ENCODE results near the gene BTBD2. TPM values are rescaled to one million over a fixed set of nuclear protein-coding genes. Genes with fewer than 3 reads are reported as not detected.

BTBD2 gene
- total and polyA plus RNA-seq, 2 of the 8 experiments (the other 6 are each of a cell fraction or from before 2014, with no cell fraction given), result 91.7 to 92.3 TPM

DNA sequence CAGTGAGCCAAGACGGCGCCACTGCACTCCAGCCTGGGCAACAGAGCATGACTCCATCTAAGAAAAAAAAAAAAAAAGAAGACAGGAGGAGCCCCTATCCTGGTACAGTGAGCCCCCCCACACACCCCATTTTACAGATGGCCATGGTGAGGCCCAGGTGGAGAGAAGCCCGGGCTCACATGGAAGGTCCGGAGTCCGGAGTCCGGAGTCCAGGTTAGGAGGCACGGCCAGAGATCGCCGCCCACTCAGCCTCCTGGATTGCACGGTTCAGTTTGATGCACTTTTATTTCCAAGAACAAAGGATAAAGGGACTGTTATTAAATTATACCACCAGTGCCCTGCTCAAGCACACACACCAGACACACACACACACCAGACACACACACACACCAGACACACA lies 11.3 kb upstream of the BTBD2 start (continued):
- TF ChIP-seq CHD7 (IDR thresholded peaks at IDR 0.05; ENCODE audit: insufficient replicate concordance, low read length) (no peak), RFX5 (IDR thresholded peaks at IDR 0.05; ENCODE audit: borderline replicate concordance, low read depth, low read length) (no peak), HDAC6 (IDR thresholded peaks at IDR 0.05; ENCODE audit: low read depth, low read length) (no peak), SP1 (IDR thresholded peaks at IDR 0.05; ENCODE audit: low read depth, low read length) (no peak)
